ENCODE measurements around the gene LPCAT2.

LPCAT2 gene

GRCh38 chr16:55503726-55504550 lies 4.9 kb upstream of the LPCAT2 start:
- DNase-seq: no peak

- no peak for DNase-seq
These were observed 3.4 kb upstream of the LPCAT2 start for GRCh38 chr16:55505333-55506015.

GRCh38 chr16:55506083-55506482 lies 2.8 kb upstream of the LPCAT2 start:
- DNase-seq: no peak

- DNase-seq: no peak
These were observed 2.2 kb upstream of the LPCAT2 start for GRCh38 chr16:55506708-55507107.

GRCh38 chr16:55508271-55508921 lies 476 bp upstream of the LPCAT2 start:
- no peak for DNase-seq

- no peak for DNase-seq
These were observed 1.4 kb downstream of the LPCAT2 start for GRCh38 chr16:55510185-55510805.

- DNase-seq: no peak
These were observed 4.1 kb downstream of the LPCAT2 start for GRCh38 chr16:55512941-55513340.

GRCh38 chr16:55513616-55514015 lies 4.7 kb downstream of the LPCAT2 start:
- no peak for DNase-seq

- DNase-seq: no peak
These were observed 6.2 kb downstream of the LPCAT2 start for GRCh38 chr16:55515111-55515510.

GRCh38 chr16:55521792-55522191 lies 12.9 kb downstream of the LPCAT2 start:
- no peak for DNase-seq

- DNase-seq: no peak
These were observed 17.6 kb downstream of the LPCAT2 start for GRCh38 chr16:55526441-55526840.

GRCh38 chr16:55527885-55528284 lies 19.0 kb downstream of the LPCAT2 start:
- no peak for DNase-seq

GRCh38 chr16:55529018-55529417 lies 20.1 kb downstream of the LPCAT2 start:
- DNase-seq: no peak

GRCh38 chr16:55530316-55530856 lies 21.5 kb downstream of the LPCAT2 start:
- no peak for DNase-seq

GRCh38 chr16:55532227-55532626 lies 23.4 kb downstream of the LPCAT2 start:
- no peak for DNase-seq

GRCh38 chr16:55534756-55535155 lies 25.9 kb downstream of the LPCAT2 start:
- no peak for DNase-seq

GRCh38 chr16:55539049-55539448 lies 30.2 kb downstream of the LPCAT2 start:
- no peak for DNase-seq

GRCh38 chr16:55539488-55539887 lies 30.6 kb downstream of the LPCAT2 start:
- no peak for DNase-seq

- no peak for DNase-seq
These were observed 31.3 kb downstream of the LPCAT2 start for GRCh38 chr16:55540221-55540620.

- no peak for DNase-seq
These were observed 33.7 kb downstream of the LPCAT2 start for GRCh38 chr16:55542459-55543082.

- no peak for DNase-seq
These were observed 34.6 kb downstream of the LPCAT2 start for GRCh38 chr16:55543472-55543871.

All from nucleus accumbens (tissue), 56 donors.